Esophagus muscularis mucosa (tissue), 4 donors: Measurements from ENCODE around the gene ELANE. TPM values are rescaled to one million over a fixed set of nuclear protein-coding genes. Genes with fewer than 3 reads are reported as not detected.

Experiments used
- DNase-seq: peaks from one replicate; pipeline ENCODE4 v3.0.0-alpha.2; 2017; ENCODE audit errors: extremely low spot score
- H3K27ac ChIP-seq, 4 donors: fragments of 200-600 bp; sonication (generic); replicated peaks in 1 of 4; 1 replicate in 3 of 4; 2 replicates in 1 of 4; pipeline ENCODE4 v1.5.1; 2016 to 2019; ENCODE audit warnings: mild to moderate bottlenecking in 1 of 4
- H3K27me3 ChIP-seq, 4 donors: fragments of 200-600 bp; sonication (generic); one replicate each; pipeline versions ENCODE4 v1.5.1 to v1.6.0; 2016 to 2019
- H3K36me3 ChIP-seq, 4 donors: fragments of 200-600 bp; sonication (generic); one replicate each; pipeline ENCODE4 v1.5.1; 2016 to 2019
- H3K4me1 ChIP-seq, 4 donors: fragments of 200-600 bp; sonication (generic); one replicate each; pipeline ENCODE4 v1.5.1; 2016 to 2019
- H3K4me3 ChIP-seq, 4 donors: fragments of 200-600 bp; sonication (generic); 1 replicate in 2 of 4; 2 replicates in 2 of 4; pipeline ENCODE4 v1.5.1; 2016 to 2019; ENCODE audit warnings: mild to moderate bottlenecking in 4 of 4, moderate library complexity in 1 of 4
- H3K9me3 ChIP-seq, 4 donors: fragments of 200-600 bp; sonication (generic); 1 replicate in 3 of 4; 2 replicates in 1 of 4; pipeline ENCODE4 v1.5.1; 2016 to 2019
- EP300 ChIP-seq: sonication (generic); formaldehyde crosslinking; IDR thresholded peaks from one replicate; pipeline ENCODE4 v1.6.1; 2017; ENCODE audit warnings: antibody characterized with exemption
- POLR2A ChIP-seq: fragments of 450-650 bp; IDR thresholded peaks from one replicate; pipeline ENCODE4 v1.6.1; 2017; ENCODE audit warnings: antibody characterized with exemption, moderate library complexity, mild to moderate bottlenecking, low read depth
- POLR2AphosphoS5 ChIP-seq, 2 donors: sonication (generic); formaldehyde crosslinking; IDR thresholded peaks; one replicate each; pipeline ENCODE4 v1.6.1; 2017; ENCODE audit warnings: antibody characterized with exemption in 2 of 2
- WGBS: methylation state at CpG from one replicate; pipeline ENCODE4 v1.1.5; 2018; 5-methylcytosine and 5-hydroxymethylcytosine counted together
- intact Hi-C: fragments of 100-400 bp; cut with DNase I; formaldehyde crosslinking; loops from one replicate; pipeline ENCODE4 v1.15.1; 2023
- total RNA-seq, 4 donors: library from RNA; depleted of rRNA; stranded (reverse); fragments of >200 nt; gene quantifications; one replicate each; pipeline versions ENCODE4 v1.1.0 to v1.2.1, GENCODE V29; 2016
- TF ChIP-seq, protein P1 (sequence below), 3 experiments: fragments of 200-600 bp in 2 of 3; fragments of 450-650 bp in 1 of 3; sonication (generic) in 2 of 3; IDR thresholded peaks; one replicate each; pipeline ENCODE4 v1.5.1; 2017 to 2019; ENCODE audit warnings: antibody characterized with exemption in 3 of 3, mild to moderate bottlenecking in 2 of 3, moderate library complexity in 1 of 3

The ELANE gene
- total RNA-seq, 4 donors from 2014 or later = 0.45 to 3.3 (median 1.6) TPM

DNA sequence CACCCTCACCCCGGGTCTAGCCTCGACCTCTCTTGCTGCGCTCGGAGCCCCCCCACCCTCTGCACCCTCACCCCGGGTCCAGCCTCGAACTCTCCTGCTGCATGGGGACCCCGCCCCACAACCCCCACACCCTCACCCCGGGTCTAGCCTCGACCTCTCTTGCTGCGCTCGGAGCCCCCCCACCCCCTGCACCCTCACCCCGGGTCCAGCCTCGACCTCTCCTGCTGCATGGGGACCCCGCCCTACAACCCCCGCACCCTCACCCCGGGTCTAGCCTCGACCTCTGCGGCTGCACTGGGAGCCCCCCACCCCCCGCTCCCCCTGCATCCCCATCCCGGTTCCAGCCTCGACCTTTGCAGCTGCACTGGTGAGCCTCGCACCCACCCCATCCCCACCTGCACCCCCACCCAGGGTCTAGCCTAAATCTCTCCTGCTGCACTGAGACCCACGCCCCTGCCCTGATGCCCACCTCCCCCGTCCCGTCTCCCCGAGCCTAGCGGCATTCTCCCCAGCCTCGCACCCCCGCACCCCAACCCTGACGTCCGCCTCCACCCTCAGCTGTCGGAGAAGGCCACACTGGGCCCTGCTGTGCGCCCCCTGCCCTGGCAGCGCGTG is 9.1 kb downstream of the ELANE start:
- TF ChIP-seq, protein P1, sequence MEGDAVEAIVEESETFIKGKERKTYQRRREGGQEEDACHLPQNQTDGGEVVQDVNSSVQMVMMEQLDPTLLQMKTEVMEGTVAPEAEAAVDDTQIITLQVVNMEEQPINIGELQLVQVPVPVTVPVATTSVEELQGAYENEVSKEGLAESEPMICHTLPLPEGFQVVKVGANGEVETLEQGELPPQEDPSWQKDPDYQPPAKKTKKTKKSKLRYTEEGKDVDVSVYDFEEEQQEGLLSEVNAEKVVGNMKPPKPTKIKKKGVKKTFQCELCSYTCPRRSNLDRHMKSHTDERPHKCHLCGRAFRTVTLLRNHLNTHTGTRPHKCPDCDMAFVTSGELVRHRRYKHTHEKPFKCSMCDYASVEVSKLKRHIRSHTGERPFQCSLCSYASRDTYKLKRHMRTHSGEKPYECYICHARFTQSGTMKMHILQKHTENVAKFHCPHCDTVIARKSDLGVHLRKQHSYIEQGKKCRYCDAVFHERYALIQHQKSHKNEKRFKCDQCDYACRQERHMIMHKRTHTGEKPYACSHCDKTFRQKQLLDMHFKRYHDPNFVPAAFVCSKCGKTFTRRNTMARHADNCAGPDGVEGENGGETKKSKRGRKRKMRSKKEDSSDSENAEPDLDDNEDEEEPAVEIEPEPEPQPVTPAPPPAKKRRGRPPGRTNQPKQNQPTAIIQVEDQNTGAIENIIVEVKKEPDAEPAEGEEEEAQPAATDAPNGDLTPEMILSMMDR (IDR thresholded peaks at IDR 0.05) = no peak
- TF ChIP-seq POLR2AphosphoS5 (IDR thresholded peaks at IDR 0.05) = no peak
- no peak for TF ChIP-seq EP300
- no peak for TF ChIP-seq POLR2A
- Histone ChIP-seq H3K36me3 (no peaks in the 10 kb centered on the region), H3K27ac (no peak overlapping the region), H3K27me3 (peaks cover 0 to 64% (median 29%) of the 10 kb centered on the region in 4 donors), H3K4me1 (peaks cover 16 to 46% (median 44%) of the 10 kb centered on the region in 4 donors), H3K4me3 (peak overlapping the region; percentile 47 to 63 (median 48)), H3K9me3 (no peaks in the 10 kb centered on the region)
- 43% methylated on average over 5 of the region's 35 CpGs for WGBS
- DNase-seq = no peak
- intact Hi-C loops = loop anchor here (5.0 to 10.0 kb wide), 3 partner anchors 56 to 194 kb away; partner anchors contain the start of gene WDR18

DNA sequence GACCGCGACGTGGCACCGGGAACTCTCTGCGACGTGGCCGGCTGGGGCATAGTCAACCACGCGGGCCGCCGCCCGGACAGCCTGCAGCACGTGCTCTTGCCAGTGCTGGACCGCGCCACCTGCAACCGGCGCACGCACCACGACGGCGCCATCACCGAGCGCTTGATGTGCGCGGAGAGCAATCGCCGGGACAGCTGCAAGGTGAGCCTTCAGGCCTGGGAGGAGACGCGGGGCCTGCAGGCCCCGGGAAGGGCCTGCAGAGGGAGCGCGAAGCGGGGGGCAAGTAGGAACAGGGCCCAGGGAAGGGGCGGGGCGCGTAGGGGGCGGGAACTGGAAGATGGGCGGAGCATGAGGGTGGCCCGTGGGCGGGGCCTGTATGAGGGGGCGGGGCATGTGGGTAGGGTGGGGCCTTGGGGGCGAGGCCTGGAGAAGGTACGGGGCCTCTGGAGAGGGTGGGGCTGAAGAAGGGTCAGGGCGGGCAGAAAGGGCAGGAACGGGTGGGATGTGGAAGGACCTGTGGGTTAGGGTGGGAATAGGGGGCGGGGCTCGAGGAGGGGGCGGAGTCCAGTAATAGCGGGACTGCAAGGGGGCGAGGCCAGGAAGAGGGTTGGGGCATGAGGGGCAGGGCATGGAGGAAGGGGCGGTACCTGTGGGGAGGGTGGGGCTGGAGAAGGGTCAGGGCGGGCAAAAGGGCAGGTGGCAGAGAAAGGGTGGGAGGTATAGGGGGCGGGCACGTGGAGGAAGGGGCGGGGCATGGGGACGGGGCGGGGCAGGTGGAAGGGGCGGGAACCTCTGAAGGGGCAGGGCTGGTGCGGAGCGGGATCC is 9.9 kb downstream of the ELANE start:
- no peak for TF ChIP-seq POLR2AphosphoS5 (IDR thresholded peaks at IDR 0.05)
- TF ChIP-seq EP300 = no peak
- TF ChIP-seq, protein P1 (IDR thresholded peaks at IDR 0.05) = peak in 1 of 3 experiments; percentile 10
- Histone ChIP-seq H3K4me1 (peaks cover 16 to 46% (median 44%) of the 10 kb centered on the region in 4 donors), H3K9me3 (no peaks in the 10 kb centered on the region), H3K27me3 (peaks cover 0 to 57% (median 29%) of the 10 kb centered on the region in 4 donors), H3K36me3 (no peaks in the 10 kb centered on the region), H3K27ac (no peak overlapping the region), H3K4me3 (peak overlapping the region in 3 of 4 donors; percentile 7 to 20 (median 16))
- intact Hi-C loops = loop anchor here (5.0 to 10.0 kb wide), 3 partner anchors 57 to 195 kb away; partner anchors contain the start of gene WDR18
- no peak for DNase-seq
- WGBS = 10% methylated on average over 27 of the region's 60 CpGs

DNA sequence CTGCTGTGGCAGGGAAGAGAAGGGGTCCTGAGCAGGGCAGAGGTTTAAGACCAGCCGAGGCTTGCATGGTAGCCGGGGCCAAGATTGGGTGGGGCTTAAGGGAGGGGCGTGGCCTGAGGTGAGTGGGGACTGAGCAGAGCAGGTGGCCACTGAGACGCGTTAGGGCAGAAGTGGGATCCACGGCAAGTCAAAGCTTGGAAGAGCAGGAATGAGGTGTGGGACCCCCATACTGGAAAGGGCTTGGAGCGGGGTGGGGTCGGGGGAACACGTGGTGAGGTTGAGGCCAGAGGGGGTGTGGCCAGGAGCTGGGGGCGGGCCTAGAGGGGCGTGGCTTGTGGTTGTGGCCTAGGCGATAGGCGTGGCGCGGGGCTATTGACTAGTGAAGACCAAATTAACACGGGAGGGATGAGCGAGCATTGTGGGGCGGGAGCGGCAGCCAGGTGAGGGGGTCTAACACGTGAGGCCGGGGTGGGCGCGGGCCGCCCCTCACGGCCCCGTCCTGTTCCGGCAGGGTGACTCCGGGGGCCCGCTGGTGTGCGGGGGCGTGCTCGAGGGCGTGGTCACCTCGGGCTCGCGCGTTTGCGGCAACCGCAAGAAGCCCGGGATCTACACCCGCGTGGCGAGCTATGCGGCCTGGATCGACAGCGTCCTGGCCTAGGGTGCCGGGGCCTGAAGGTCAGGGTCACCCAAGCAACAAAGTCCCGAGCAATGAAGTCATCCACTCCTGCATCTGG is 10.6 kb downstream of the ELANE start:
- H3K27ac ChIP-seq = no peak overlapping the region
- TF ChIP-seq POLR2A (no peak), EP300 (no peak), POLR2AphosphoS5 (IDR thresholded peaks at IDR 0.05) (no peak)
- TF ChIP-seq, protein P1 (IDR thresholded peaks at IDR 0.05) = no peak
- peak overlapping the region in 3 of 4 donors; percentile 14 to 30 (median 17) for H3K4me3 ChIP-seq
- H3K36me3 ChIP-seq = peaks cover 3 to 6% (median 6%) of the 10 kb centered on the region in 4 donors
- H3K9me3 ChIP-seq = no peaks in the 10 kb centered on the region
- peaks cover 0 to 56% (median 29%) of the 10 kb centered on the region in 4 donors for H3K27me3 ChIP-seq
- H3K4me1 ChIP-seq = peaks cover 16 to 46% (median 44%) of the 10 kb centered on the region in 4 donors
- DNase-seq = no peak
- intact Hi-C loops = loop anchor here (5.0 to 10.0 kb wide), 3 partner anchors 58 to 195 kb away; partner anchors contain the start of gene WDR18
- WGBS = 21% methylated on average over 27 of the region's 48 CpGs

DNA sequence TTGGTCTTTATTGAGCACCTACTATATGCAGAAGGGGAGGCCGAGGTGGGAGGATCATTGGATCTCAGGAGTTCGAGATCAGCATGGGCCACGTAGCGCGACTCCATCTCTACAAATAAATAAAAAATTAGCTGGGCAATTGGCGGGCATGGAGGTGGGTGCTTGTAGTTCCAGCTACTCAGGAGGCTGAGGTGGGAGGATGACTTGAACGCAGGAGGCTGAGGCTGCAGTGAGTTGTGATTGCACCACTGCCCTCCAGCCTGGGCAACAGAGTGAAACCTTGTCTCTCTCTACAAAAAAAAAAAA is 11.2 kb downstream of the ELANE start:
- intact Hi-C loops = loop anchor here (5.0 to 10.0 kb wide), 3 partner anchors 58 to 196 kb away; partner anchors contain the start of gene WDR18
- Histone ChIP-seq H3K27ac (peak overlapping the region in 2 of 4 donors; percentile 26 to 36), H3K27me3 (peaks cover 0 to 51% (median 28%) of the 10 kb centered on the region in 4 donors), H3K36me3 (peaks cover 6 to 11% (median 11%) of the 10 kb centered on the region in 4 donors), H3K4me1 (peaks cover 16 to 47% (median 46%) of the 10 kb centered on the region in 4 donors), H3K4me3 (peak overlapping the region in 2 of 4 donors; percentile 19 to 23), H3K9me3 (no peaks in the 10 kb centered on the region)
- WGBS = 68% methylated on average over 7 of the region's 7 CpGs
- no peak for TF ChIP-seq POLR2A
- TF ChIP-seq POLR2AphosphoS5 (IDR thresholded peaks at IDR 0.05) = no peak
- TF ChIP-seq, protein P1 (IDR thresholded peaks at IDR 0.05) = no peak
- TF ChIP-seq EP300 = no peak
- DNase-seq = no peak
